OCI-LY3 (cell line): Measurements from ENCODE around the gene IL17RA.

Experiments
- EZH2phosphoT487 ChIP-seq: fragments of 200-600 bp; shearing (Covaris generic); IDR thresholded peaks from 2 replicates; pipeline ENCODE4 v1.6.1; 2018; ENCODE audit warnings: antibody characterized with exemption, mixed run types, low read depth
- TF ChIP-seq, protein P1 (sequence below): fragments of 200-600, 300-600 bp; sonication (generic); IDR thresholded peaks from 2 replicates; pipeline ENCODE4 v1.5.1; 2014; ENCODE audit warnings: antibody characterized with exemption, low read length, low read depth

DNA sequence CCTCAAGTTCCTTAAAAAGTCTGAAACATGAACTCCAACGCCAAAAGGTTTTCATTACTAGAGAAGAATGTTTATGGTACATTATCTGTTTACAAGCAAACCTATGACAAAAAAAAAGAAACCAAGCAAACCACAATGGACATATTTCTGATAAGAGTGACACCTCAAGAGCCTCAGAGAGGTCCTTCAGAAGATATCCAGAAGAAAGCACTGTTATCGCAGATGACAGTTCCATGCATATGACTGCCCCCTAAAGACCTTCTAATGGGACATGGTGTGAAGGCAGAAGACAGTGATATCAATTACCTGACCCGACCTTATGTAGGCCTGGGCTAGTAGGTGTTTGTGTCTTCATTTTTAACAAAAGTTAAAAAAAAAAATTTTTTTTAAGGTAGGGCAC lies 71.1 kb downstream of the IL17RA start:
- TF ChIP-seq, protein P1, sequence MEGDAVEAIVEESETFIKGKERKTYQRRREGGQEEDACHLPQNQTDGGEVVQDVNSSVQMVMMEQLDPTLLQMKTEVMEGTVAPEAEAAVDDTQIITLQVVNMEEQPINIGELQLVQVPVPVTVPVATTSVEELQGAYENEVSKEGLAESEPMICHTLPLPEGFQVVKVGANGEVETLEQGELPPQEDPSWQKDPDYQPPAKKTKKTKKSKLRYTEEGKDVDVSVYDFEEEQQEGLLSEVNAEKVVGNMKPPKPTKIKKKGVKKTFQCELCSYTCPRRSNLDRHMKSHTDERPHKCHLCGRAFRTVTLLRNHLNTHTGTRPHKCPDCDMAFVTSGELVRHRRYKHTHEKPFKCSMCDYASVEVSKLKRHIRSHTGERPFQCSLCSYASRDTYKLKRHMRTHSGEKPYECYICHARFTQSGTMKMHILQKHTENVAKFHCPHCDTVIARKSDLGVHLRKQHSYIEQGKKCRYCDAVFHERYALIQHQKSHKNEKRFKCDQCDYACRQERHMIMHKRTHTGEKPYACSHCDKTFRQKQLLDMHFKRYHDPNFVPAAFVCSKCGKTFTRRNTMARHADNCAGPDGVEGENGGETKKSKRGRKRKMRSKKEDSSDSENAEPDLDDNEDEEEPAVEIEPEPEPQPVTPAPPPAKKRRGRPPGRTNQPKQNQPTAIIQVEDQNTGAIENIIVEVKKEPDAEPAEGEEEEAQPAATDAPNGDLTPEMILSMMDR: no peak
- no peak for TF ChIP-seq EZH2phosphoT487
